H9 (cell line): ENCODE measurements around the gene ETV7. TPM values are rescaled to one million over a fixed set of nuclear protein-coding genes. Genes with fewer than 3 reads are reported as not detected.

Source experiments
- DNase-seq: peaks from one replicate; pipeline ENCODE4 v3.0.0-alpha.2; 2017
- H2AFZ ChIP-seq: one replicate; pipeline ENCODE4 v1.6.1; 2013; ENCODE audit warnings: mild to moderate bottlenecking, low read length, control low read depth, moderate library complexity
- H2AK5ac ChIP-seq: 2 replicates; pipeline ENCODE4 v1.6.1; 2013; ENCODE audit warnings: low read length, control low read depth, mixed read lengths; ENCODE audit not compliant: insufficient read length
- H2BK120ac ChIP-seq: one replicate; pipeline ENCODE4 v1.6.1; 2013; ENCODE audit warnings: low read depth, mild to moderate bottlenecking, low read length, control low read depth, inconsistent platforms; ENCODE audit not compliant: poor library complexity, severe bottlenecking
- H2BK12ac ChIP-seq: 2 replicates; pipeline ENCODE4 v1.6.1; 2013; ENCODE audit warnings: low read length, control low read depth, mixed read lengths, low read depth; ENCODE audit not compliant: insufficient read length
- H2BK15ac ChIP-seq: 2 replicates; pipeline ENCODE4 v1.6.1; 2013; ENCODE audit warnings: low read depth, low read length, control low read depth
- H2BK20ac ChIP-seq: one replicate; pipeline ENCODE4 v1.6.1; 2013; ENCODE audit warnings: low read depth, mild to moderate bottlenecking, low read length, control low read depth, inconsistent platforms; ENCODE audit not compliant: poor library complexity, severe bottlenecking
- H2BK5ac ChIP-seq: 2 replicates; pipeline ENCODE4 v1.6.1; 2013; ENCODE audit warnings: low read length, control low read depth, mixed read lengths; ENCODE audit not compliant: insufficient read length
- H3K14ac ChIP-seq: 2 replicates; pipeline ENCODE4 v1.6.1; 2013; ENCODE audit warnings: low read length, control low read depth; ENCODE audit not compliant: insufficient read depth
- H3K18ac ChIP-seq: 2 replicates; pipeline ENCODE4 v1.6.1; 2013; ENCODE audit warnings: low read depth, mild to moderate bottlenecking, mixed read lengths, low read length, control low read depth; ENCODE audit not compliant: insufficient read length
- H3K23ac ChIP-seq: 2 replicates; pipeline ENCODE4 v1.6.1; 2013; ENCODE audit warnings: low read length, control low read depth, mixed read lengths, low read depth; ENCODE audit not compliant: insufficient read length
- H3K23me2 ChIP-seq: 2 replicates; pipeline ENCODE4 v1.6.1; 2013; ENCODE audit warnings: low read depth, mild to moderate bottlenecking, mixed read lengths, low read length, control low read depth; ENCODE audit not compliant: insufficient read length, poor library complexity, severe bottlenecking
- H3K27ac ChIP-seq: 2 replicates; pipeline ENCODE4 v1.5.1; 2013; ENCODE audit warnings: low read length, control low read depth, mixed read lengths, low read depth; ENCODE audit not compliant: insufficient read length
- H3K27me3 ChIP-seq: 2 replicates; pipeline ENCODE4 v1.6.1; 2013; ENCODE audit warnings: low read length, control low read depth, inconsistent platforms; ENCODE audit not compliant: insufficient read depth
- H3K4ac ChIP-seq: 2 replicates; pipeline ENCODE4 v1.6.1; 2013; ENCODE audit warnings: low read depth, mild to moderate bottlenecking, control low read depth, inconsistent platforms, low read length, moderate library complexity
- H3K4me1 ChIP-seq: 2 replicates; pipeline ENCODE4 v1.6.1; 2013; ENCODE audit warnings: low read length, control low read depth, inconsistent platforms; ENCODE audit not compliant: insufficient read depth
- H3K4me2 ChIP-seq: 2 replicates; pipeline ENCODE4 v1.6.1; 2013; ENCODE audit warnings: low read length, control low read depth, mixed read lengths; ENCODE audit not compliant: insufficient read length, insufficient read depth
- H3K56ac ChIP-seq: 2 replicates; pipeline ENCODE4 v1.6.1; 2013; ENCODE audit warnings: low read depth, mild to moderate bottlenecking, mixed read lengths, low read length, control low read depth; ENCODE audit not compliant: insufficient read length
- H3K79me1 ChIP-seq: 2 replicates; pipeline ENCODE4 v1.6.1; 2013; ENCODE audit warnings: low read depth, mild to moderate bottlenecking, moderate library complexity, low read length, control low read depth, inconsistent platforms; ENCODE audit not compliant: insufficient read depth, poor library complexity, severe bottlenecking
- H3K79me2 ChIP-seq: 2 replicates; pipeline ENCODE4 v1.6.1; 2013; ENCODE audit warnings: low read length, control low read depth, inconsistent platforms; ENCODE audit not compliant: insufficient read depth
- H3K9ac ChIP-seq: 2 replicates; pipeline ENCODE4 v1.6.1; 2013; ENCODE audit warnings: low read length, control low read depth, mixed read lengths; ENCODE audit not compliant: insufficient read length; ENCODE audit errors: extremely low read depth
- H3K9me3 ChIP-seq: one replicate; pipeline ENCODE4 v1.6.1; 2013; ENCODE audit warnings: low read depth, low read length, inconsistent platforms; ENCODE audit not compliant: control insufficient read depth
- H3T11ph ChIP-seq: one replicate; pipeline ENCODE4 v1.6.1; 2013; ENCODE audit warnings: mild to moderate bottlenecking, low read length, control low read depth, inconsistent platforms
- H4K20me1 ChIP-seq: one replicate; pipeline ENCODE4 v1.6.1; 2013; ENCODE audit not compliant: control insufficient read depth, insufficient read length, insufficient read depth
- H4K5ac ChIP-seq: 2 replicates; pipeline ENCODE4 v1.6.1; 2013; ENCODE audit warnings: low read depth, mild to moderate bottlenecking, mixed read lengths, low read length, control low read depth; ENCODE audit not compliant: insufficient read length
- H4K8ac ChIP-seq: replicated peaks from 2 replicates; pipeline ENCODE4 v1.6.1; 2013; ENCODE audit warnings: low read length, control low read depth, mixed read lengths, low read depth; ENCODE audit not compliant: insufficient read length
- H4K91ac ChIP-seq: 2 replicates; pipeline ENCODE4 v1.6.1; 2013; ENCODE audit warnings: low read depth, mild to moderate bottlenecking, moderate library complexity, mixed read lengths, low read length, control low read depth; ENCODE audit not compliant: insufficient read length
- H3K27ac Mint-ChIP-seq, 3 experiments: 2 replicates in 2 of 3; 3 replicates in 1 of 3; pipeline ENCODE4 v1.8.0; 2020 to 2021; ENCODE audit warnings: mixed read lengths in 3 of 3, mild to moderate bottlenecking in 1 of 3, moderate library complexity in 1 of 3
- H3K27me3 Mint-ChIP-seq: 2 replicates; pipeline ENCODE4 v1.8.0; 2021; ENCODE audit warnings: low read depth, mild to moderate bottlenecking, moderate library complexity, mixed read lengths
- H3K36me3 Mint-ChIP-seq, 3 experiments: 2 replicates in 2 of 3; 3 replicates in 1 of 3; pipeline ENCODE4 v1.8.0; 2020 to 2021; ENCODE audit warnings: low read depth in 3 of 3, mixed read lengths in 3 of 3; ENCODE audit not compliant: insufficient read depth in 1 of 3
- H3K4me1 Mint-ChIP-seq, 2 experiments: 2 replicates each; pipeline ENCODE4 v1.8.0; 2020; ENCODE audit warnings: mixed read lengths in 2 of 2
- H3K4me3 Mint-ChIP-seq, 2 experiments: 2 replicates in 1 of 2; 3 replicates in 1 of 2; pipeline ENCODE4 v1.8.0; 2020 to 2021; ENCODE audit warnings: mild to moderate bottlenecking in 2 of 2, mixed read lengths in 2 of 2, moderate library complexity in 1 of 2
- H3K9me3 Mint-ChIP-seq, 2 experiments: 2 replicates in 1 of 2; 3 replicates in 1 of 2; pipeline ENCODE4 v1.8.0; 2020; ENCODE audit warnings: mild to moderate bottlenecking in 2 of 2, mixed read lengths in 2 of 2, moderate library complexity in 1 of 2
- WGBS: extraction: QIAGEN DNeasy Blood & Tissue Kit; methylation state at CpG from one replicate; pipeline ENCODE4 v1.1.7; 2013; ENCODE audit warnings: missing lambda C conversion rate, low lambda C conversion rate, mixed read lengths; ENCODE audit not compliant: insufficient read length; ENCODE audit errors: extremely low coverage; 5-methylcytosine and 5-hydroxymethylcytosine counted together
- total RNA-seq: library from RNA; stranded (reverse); gene quantifications from 2 replicates; pipeline ENCODE4 v1.2.1, GENCODE V29; 2021
- TF ChIP-seq, protein P1 (sequence below): fragments of 200-600 bp; sonication (generic); conservative IDR thresholded peaks from 3 replicates; pipeline ENCODE4 v1.8.0; 2021; ENCODE audit warnings: antibody characterized with exemption, mild to moderate bottlenecking

ETV7 gene
- total RNA-seq, 1 experiment from 2014 or later = 0.92 TPM

DNA sequence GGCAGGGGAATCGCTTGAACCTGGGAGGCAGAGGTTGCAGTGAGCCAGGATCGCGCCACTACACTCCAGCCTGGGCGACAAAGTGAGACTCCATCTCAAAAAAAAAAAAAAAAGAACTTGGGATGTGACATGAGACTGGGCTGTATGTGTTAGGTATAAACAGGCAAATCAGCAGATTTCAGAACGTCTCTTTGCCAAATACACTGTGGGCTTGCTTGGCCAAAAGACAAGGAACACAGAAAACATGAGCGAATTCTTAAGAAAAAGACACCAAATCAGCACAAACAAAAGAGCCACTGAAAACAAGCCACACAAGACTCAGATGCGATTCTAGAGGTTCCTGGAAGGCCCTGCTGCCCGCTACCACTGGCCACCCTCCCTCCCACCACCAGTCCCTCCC is 12.5 kb downstream of the ETV7 start:
- H3K79me1 ChIP-seq = no peaks in the 10 kb centered on the region
- H3K36me3 Mint-ChIP-seq = peaks cover 0 to 7% (median 0%) of the 10 kb centered on the region in 3 experiments; a peak in 2 of 7 replicates
- H3K9me3 ChIP-seq = no peaks in the 10 kb centered on the region
- H2BK12ac ChIP-seq = no peak overlapping the region
- H3K4ac ChIP-seq = no peak overlapping the region
- no peak overlapping the region for H3K27ac Mint-ChIP-seq
- no peak overlapping the region for H2BK15ac ChIP-seq
- no peak overlapping the region for H3K18ac ChIP-seq
- H2AFZ ChIP-seq = no peak overlapping the region
- no peak overlapping the region for H3K4me2 ChIP-seq
- no peak overlapping the region for H4K91ac ChIP-seq
- WGBS = no CpG with 5 or more reads among the region's 8 CpGs
- H3K56ac ChIP-seq = no peak overlapping the region
- H3K23me2 ChIP-seq = no peaks in the 10 kb centered on the region
- peaks cover 0 to 4% of the 10 kb centered on the region in 2 experiments; a peak in 2 of 5 replicates for H3K9me3 Mint-ChIP-seq
- H3K27me3 Mint-ChIP-seq = peaks cover 7% of the 10 kb centered on the region
- no peak overlapping the region for H3K27ac ChIP-seq
- peaks cover 24% of the 10 kb centered on the region in 2 experiments for H3K4me1 Mint-ChIP-seq
- H4K20me1 ChIP-seq = no peaks in the 10 kb centered on the region
- TF ChIP-seq, protein P1, sequence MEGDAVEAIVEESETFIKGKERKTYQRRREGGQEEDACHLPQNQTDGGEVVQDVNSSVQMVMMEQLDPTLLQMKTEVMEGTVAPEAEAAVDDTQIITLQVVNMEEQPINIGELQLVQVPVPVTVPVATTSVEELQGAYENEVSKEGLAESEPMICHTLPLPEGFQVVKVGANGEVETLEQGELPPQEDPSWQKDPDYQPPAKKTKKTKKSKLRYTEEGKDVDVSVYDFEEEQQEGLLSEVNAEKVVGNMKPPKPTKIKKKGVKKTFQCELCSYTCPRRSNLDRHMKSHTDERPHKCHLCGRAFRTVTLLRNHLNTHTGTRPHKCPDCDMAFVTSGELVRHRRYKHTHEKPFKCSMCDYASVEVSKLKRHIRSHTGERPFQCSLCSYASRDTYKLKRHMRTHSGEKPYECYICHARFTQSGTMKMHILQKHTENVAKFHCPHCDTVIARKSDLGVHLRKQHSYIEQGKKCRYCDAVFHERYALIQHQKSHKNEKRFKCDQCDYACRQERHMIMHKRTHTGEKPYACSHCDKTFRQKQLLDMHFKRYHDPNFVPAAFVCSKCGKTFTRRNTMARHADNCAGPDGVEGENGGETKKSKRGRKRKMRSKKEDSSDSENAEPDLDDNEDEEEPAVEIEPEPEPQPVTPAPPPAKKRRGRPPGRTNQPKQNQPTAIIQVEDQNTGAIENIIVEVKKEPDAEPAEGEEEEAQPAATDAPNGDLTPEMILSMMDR = no peak
- H3K27me3 ChIP-seq = no peaks in the 10 kb centered on the region
- H2BK20ac ChIP-seq = no peak overlapping the region
- H3K4me3 Mint-ChIP-seq = no peak overlapping the region
- H4K8ac ChIP-seq = no peak overlapping the region
- H3K14ac ChIP-seq = no peak overlapping the region
- 0 out of 2 replicates have a peak, but pooled peaks cover 2% of the 10 kb centered on the region for H3K79me2 ChIP-seq
- no peak overlapping the region for H3K23ac ChIP-seq
- H4K5ac ChIP-seq = no peak overlapping the region
- DNase-seq = peak; percentile 20
- H3T11ph ChIP-seq = no peak overlapping the region
- H3K4me1 ChIP-seq = peaks cover 4% of the 10 kb centered on the region; the same call in 1 of the 2 replicates
- H3K9ac ChIP-seq = no peak overlapping the region
- H2AK5ac ChIP-seq = no peak overlapping the region
- no peak overlapping the region for H2BK5ac ChIP-seq
- no peak overlapping the region for H2BK120ac ChIP-seq
